H9 (cell line): ENCODE measurements around the gene ZFYVE28. TPM values are rescaled to one million over a fixed set of nuclear protein-coding genes. Genes with fewer than 3 reads are reported as not detected.

ENCODE experiments used
- DNase-seq: peaks from one replicate; pipeline ENCODE4 v3.0.0-alpha.2; 2017
- H2AFZ ChIP-seq: one replicate; pipeline ENCODE4 v1.6.1; 2013; ENCODE audit warnings: mild to moderate bottlenecking, low read length, control low read depth, moderate library complexity
- H2AK5ac ChIP-seq: 2 replicates; pipeline ENCODE4 v1.6.1; 2013; ENCODE audit warnings: low read length, control low read depth, mixed read lengths; ENCODE audit not compliant: insufficient read length
- H2BK120ac ChIP-seq: one replicate; pipeline ENCODE4 v1.6.1; 2013; ENCODE audit warnings: low read depth, mild to moderate bottlenecking, low read length, control low read depth, inconsistent platforms; ENCODE audit not compliant: poor library complexity, severe bottlenecking
- H2BK12ac ChIP-seq: 2 replicates; pipeline ENCODE4 v1.6.1; 2013; ENCODE audit warnings: low read length, control low read depth, mixed read lengths, low read depth; ENCODE audit not compliant: insufficient read length
- H2BK15ac ChIP-seq: 2 replicates; pipeline ENCODE4 v1.6.1; 2013; ENCODE audit warnings: low read depth, low read length, control low read depth
- H2BK20ac ChIP-seq: one replicate; pipeline ENCODE4 v1.6.1; 2013; ENCODE audit warnings: low read depth, mild to moderate bottlenecking, low read length, control low read depth, inconsistent platforms; ENCODE audit not compliant: poor library complexity, severe bottlenecking
- H2BK5ac ChIP-seq: 2 replicates; pipeline ENCODE4 v1.6.1; 2013; ENCODE audit warnings: low read length, control low read depth, mixed read lengths; ENCODE audit not compliant: insufficient read length
- H3K14ac ChIP-seq: 2 replicates; pipeline ENCODE4 v1.6.1; 2013; ENCODE audit warnings: low read length, control low read depth; ENCODE audit not compliant: insufficient read depth
- H3K18ac ChIP-seq: 2 replicates; pipeline ENCODE4 v1.6.1; 2013; ENCODE audit warnings: low read depth, mild to moderate bottlenecking, mixed read lengths, low read length, control low read depth; ENCODE audit not compliant: insufficient read length
- H3K23ac ChIP-seq: 2 replicates; pipeline ENCODE4 v1.6.1; 2013; ENCODE audit warnings: low read length, control low read depth, mixed read lengths, low read depth; ENCODE audit not compliant: insufficient read length
- H3K23me2 ChIP-seq: 2 replicates; pipeline ENCODE4 v1.6.1; 2013; ENCODE audit warnings: low read depth, mild to moderate bottlenecking, mixed read lengths, low read length, control low read depth; ENCODE audit not compliant: insufficient read length, poor library complexity, severe bottlenecking
- H3K27ac ChIP-seq: 2 replicates; pipeline ENCODE4 v1.5.1; 2013; ENCODE audit warnings: low read length, control low read depth, mixed read lengths, low read depth; ENCODE audit not compliant: insufficient read length
- H3K27me3 ChIP-seq: 2 replicates; pipeline ENCODE4 v1.6.1; 2013; ENCODE audit warnings: low read length, control low read depth, inconsistent platforms; ENCODE audit not compliant: insufficient read depth
- H3K4ac ChIP-seq: 2 replicates; pipeline ENCODE4 v1.6.1; 2013; ENCODE audit warnings: low read depth, mild to moderate bottlenecking, control low read depth, inconsistent platforms, low read length, moderate library complexity
- H3K4me1 ChIP-seq: 2 replicates; pipeline ENCODE4 v1.6.1; 2013; ENCODE audit warnings: low read length, control low read depth, inconsistent platforms; ENCODE audit not compliant: insufficient read depth
- H3K4me2 ChIP-seq: 2 replicates; pipeline ENCODE4 v1.6.1; 2013; ENCODE audit warnings: low read length, control low read depth, mixed read lengths; ENCODE audit not compliant: insufficient read length, insufficient read depth
- H3K56ac ChIP-seq: 2 replicates; pipeline ENCODE4 v1.6.1; 2013; ENCODE audit warnings: low read depth, mild to moderate bottlenecking, mixed read lengths, low read length, control low read depth; ENCODE audit not compliant: insufficient read length
- H3K79me1 ChIP-seq: 2 replicates; pipeline ENCODE4 v1.6.1; 2013; ENCODE audit warnings: low read depth, mild to moderate bottlenecking, moderate library complexity, low read length, control low read depth, inconsistent platforms; ENCODE audit not compliant: insufficient read depth, poor library complexity, severe bottlenecking
- H3K79me2 ChIP-seq: 2 replicates; pipeline ENCODE4 v1.6.1; 2013; ENCODE audit warnings: low read length, control low read depth, inconsistent platforms; ENCODE audit not compliant: insufficient read depth
- H3K9ac ChIP-seq: 2 replicates; pipeline ENCODE4 v1.6.1; 2013; ENCODE audit warnings: low read length, control low read depth, mixed read lengths; ENCODE audit not compliant: insufficient read length; ENCODE audit errors: extremely low read depth
- H3K9me3 ChIP-seq: one replicate; pipeline ENCODE4 v1.6.1; 2013; ENCODE audit warnings: low read depth, low read length, inconsistent platforms; ENCODE audit not compliant: control insufficient read depth
- H3T11ph ChIP-seq: one replicate; pipeline ENCODE4 v1.6.1; 2013; ENCODE audit warnings: mild to moderate bottlenecking, low read length, control low read depth, inconsistent platforms
- H4K20me1 ChIP-seq: one replicate; pipeline ENCODE4 v1.6.1; 2013; ENCODE audit not compliant: control insufficient read depth, insufficient read length, insufficient read depth
- H4K5ac ChIP-seq: 2 replicates; pipeline ENCODE4 v1.6.1; 2013; ENCODE audit warnings: low read depth, mild to moderate bottlenecking, mixed read lengths, low read length, control low read depth; ENCODE audit not compliant: insufficient read length
- H4K8ac ChIP-seq: replicated peaks from 2 replicates; pipeline ENCODE4 v1.6.1; 2013; ENCODE audit warnings: low read length, control low read depth, mixed read lengths, low read depth; ENCODE audit not compliant: insufficient read length
- H4K91ac ChIP-seq: 2 replicates; pipeline ENCODE4 v1.6.1; 2013; ENCODE audit warnings: low read depth, mild to moderate bottlenecking, moderate library complexity, mixed read lengths, low read length, control low read depth; ENCODE audit not compliant: insufficient read length
- H3K27ac Mint-ChIP-seq, 3 experiments: 2 replicates in 2 of 3; 3 replicates in 1 of 3; pipeline ENCODE4 v1.8.0; 2020 to 2021; ENCODE audit warnings: mixed read lengths in 3 of 3, mild to moderate bottlenecking in 1 of 3, moderate library complexity in 1 of 3
- H3K27me3 Mint-ChIP-seq: 2 replicates; pipeline ENCODE4 v1.8.0; 2021; ENCODE audit warnings: low read depth, mild to moderate bottlenecking, moderate library complexity, mixed read lengths
- H3K36me3 Mint-ChIP-seq, 3 experiments: 2 replicates in 2 of 3; 3 replicates in 1 of 3; pipeline ENCODE4 v1.8.0; 2020 to 2021; ENCODE audit warnings: low read depth in 3 of 3, mixed read lengths in 3 of 3; ENCODE audit not compliant: insufficient read depth in 1 of 3
- H3K4me1 Mint-ChIP-seq, 2 experiments: 2 replicates each; pipeline ENCODE4 v1.8.0; 2020; ENCODE audit warnings: mixed read lengths in 2 of 2
- H3K4me3 Mint-ChIP-seq, 2 experiments: 2 replicates in 1 of 2; 3 replicates in 1 of 2; pipeline ENCODE4 v1.8.0; 2020 to 2021; ENCODE audit warnings: mild to moderate bottlenecking in 2 of 2, mixed read lengths in 2 of 2, moderate library complexity in 1 of 2
- H3K9me3 Mint-ChIP-seq, 2 experiments: 2 replicates in 1 of 2; 3 replicates in 1 of 2; pipeline ENCODE4 v1.8.0; 2020; ENCODE audit warnings: mild to moderate bottlenecking in 2 of 2, mixed read lengths in 2 of 2, moderate library complexity in 1 of 2
- WGBS: extraction: QIAGEN DNeasy Blood & Tissue Kit; methylation state at CpG from one replicate; pipeline ENCODE4 v1.1.7; 2013; ENCODE audit warnings: missing lambda C conversion rate, low lambda C conversion rate, mixed read lengths; ENCODE audit not compliant: insufficient read length; ENCODE audit errors: extremely low coverage; 5-methylcytosine and 5-hydroxymethylcytosine counted together
- total RNA-seq: library from RNA; stranded (reverse); gene quantifications from 2 replicates; pipeline ENCODE4 v1.2.1, GENCODE V29; 2021
- TF ChIP-seq, protein P1 (sequence below): fragments of 200-600 bp; sonication (generic); conservative IDR thresholded peaks from 3 replicates; pipeline ENCODE4 v1.8.0; 2021; ENCODE audit warnings: antibody characterized with exemption, mild to moderate bottlenecking

ZFYVE28 gene
- total RNA-seq, 1 experiment from 2014 or later = 0.98 TPM

DNA sequence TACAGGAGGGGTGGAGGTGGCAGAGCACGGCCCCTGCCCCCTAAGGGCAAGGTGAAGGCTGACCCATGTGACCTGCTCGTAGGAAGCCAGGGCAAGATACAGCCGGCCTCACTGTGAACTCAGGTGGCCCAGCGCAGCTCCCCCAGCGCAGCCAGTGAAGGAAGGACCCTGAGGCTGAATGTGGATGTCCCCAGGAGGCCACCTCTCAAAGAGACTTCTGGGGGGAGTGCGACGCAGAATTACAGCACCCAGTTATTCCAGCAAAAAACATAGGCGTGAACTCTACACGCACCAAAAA, 52.6 kb downstream of the ZFYVE28 start:
- Histone ChIP-seq H3K14ac (no peak overlapping the region), H4K8ac (no peak overlapping the region), H3K9me3 (no peaks in the 10 kb centered on the region), H3K9ac (no peak overlapping the region), H4K20me1 (no peaks in the 10 kb centered on the region), H2BK20ac (no peak overlapping the region), H2BK15ac (no peak overlapping the region), H2BK120ac (no peak overlapping the region), H3K4ac (no peak overlapping the region), H3K23ac (no peak overlapping the region), H3K27me3 (no peaks in the 10 kb centered on the region), H3T11ph (no peak overlapping the region), H3K4me1 (no peaks in the 10 kb centered on the region), H2BK12ac (no peak overlapping the region), H3K18ac (no peak overlapping the region), H4K91ac (no peak overlapping the region), H3K27ac (no peak overlapping the region), H3K4me2 (no peak overlapping the region), H3K23me2 (no peaks in the 10 kb centered on the region), H4K5ac (no peak overlapping the region), H3K56ac (no peak overlapping the region), H2AK5ac (no peak overlapping the region), H3K79me2 (no peaks in the 10 kb centered on the region), H2AFZ (no peak overlapping the region), H2BK5ac (no peak overlapping the region), H3K79me1 (no peaks in the 10 kb centered on the region)
- Mint-ChIP-seq H3K9me3 (peaks cover 2 to 4% of the 10 kb centered on the region in 2 experiments; a peak in 3 of 5 replicates), H3K27me3 (peaks cover 6% of the 10 kb centered on the region), H3K27ac (no peak overlapping the region), H3K36me3 (no peaks in the 10 kb centered on the region; a peak in 2 of 7 replicates), H3K4me3 (no peak overlapping the region), H3K4me1 (0 out of 4 replicates have a peak, but pooled peaks cover 0 to 3% of the 10 kb centered on the region in 2 experiments)
- DNase-seq = no peak
- no CpG with 5 or more reads among the region's 9 CpGs for WGBS
- TF ChIP-seq, protein P1, sequence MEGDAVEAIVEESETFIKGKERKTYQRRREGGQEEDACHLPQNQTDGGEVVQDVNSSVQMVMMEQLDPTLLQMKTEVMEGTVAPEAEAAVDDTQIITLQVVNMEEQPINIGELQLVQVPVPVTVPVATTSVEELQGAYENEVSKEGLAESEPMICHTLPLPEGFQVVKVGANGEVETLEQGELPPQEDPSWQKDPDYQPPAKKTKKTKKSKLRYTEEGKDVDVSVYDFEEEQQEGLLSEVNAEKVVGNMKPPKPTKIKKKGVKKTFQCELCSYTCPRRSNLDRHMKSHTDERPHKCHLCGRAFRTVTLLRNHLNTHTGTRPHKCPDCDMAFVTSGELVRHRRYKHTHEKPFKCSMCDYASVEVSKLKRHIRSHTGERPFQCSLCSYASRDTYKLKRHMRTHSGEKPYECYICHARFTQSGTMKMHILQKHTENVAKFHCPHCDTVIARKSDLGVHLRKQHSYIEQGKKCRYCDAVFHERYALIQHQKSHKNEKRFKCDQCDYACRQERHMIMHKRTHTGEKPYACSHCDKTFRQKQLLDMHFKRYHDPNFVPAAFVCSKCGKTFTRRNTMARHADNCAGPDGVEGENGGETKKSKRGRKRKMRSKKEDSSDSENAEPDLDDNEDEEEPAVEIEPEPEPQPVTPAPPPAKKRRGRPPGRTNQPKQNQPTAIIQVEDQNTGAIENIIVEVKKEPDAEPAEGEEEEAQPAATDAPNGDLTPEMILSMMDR = no peak
